GM12878 (cell line): ENCODE measurements around the gene SNX13. TPM values are rescaled to one million over a fixed set of nuclear protein-coding genes. Genes with fewer than 3 reads are reported as not detected.

Source experiments
- ATAC-seq: fragments of 200-7000 bp; cut with Tn5 transposase; 3 replicates; pipeline ENCODE4 v1.9.1; 2020; ENCODE audit warnings: mild to moderate bottlenecking, moderate library complexity
- BruUV-seq: library from RNA; stranded (reverse); fragments of 400-500 nt; replicated peaks from 2 replicates; lab custom pipeline; 2021; lab: Mats Ljungman, UMichigan
- CTCF ChIA-PET: fragments of 300-600 bp; sonication (Branson Sonifier 250); formaldehyde crosslinking; extraction: SDS; loops from one replicate; lab custom pipeline; 2021; ENCODE audit warnings: inconsistent platforms; lab: Yijun Ruan, JAX
- POLR2A ChIA-PET: fragments of 350-600 bp; formaldehyde crosslinking; extraction: SDS; loops from one replicate; lab custom pipeline; 2021; ENCODE audit warnings: inconsistent platforms; lab: Charles Lee
- RAD21 ChIA-PET: fragments of 300-600 bp; sonication (Branson Sonifier 250); formaldehyde crosslinking; loops from one replicate; lab custom pipeline; 2023; ENCODE audit warnings: antibody characterized with exemption; ENCODE audit not compliant: unreplicated experiment; lab: Charles Lee
- SMC1A ChIA-PET: fragments of 300-600 bp; sonication (Branson Sonifier 250); formaldehyde crosslinking; loops from one replicate; lab custom pipeline; 2023; ENCODE audit not compliant: unreplicated experiment, uncharacterized antibody; lab: Charles Lee
- DNase-seq: peaks from one replicate; pipeline ENCODE4 v3.0.0-alpha.2; 2011; ENCODE audit warnings: low read depth, low spot score
- FAIRE-seq: peaks from 3 replicates; lab custom pipeline; 2011; peaks lifted over from hg19 to GRCh38; lab: Jason Lieb, UNC
- H2AFZ ChIP-seq: 2 replicates; pipeline ENCODE4 v1.6.0; 2011; ENCODE audit warnings: low read depth, low read length, control low read depth; ENCODE audit not compliant: control insufficient read depth
- H3K27ac ChIP-seq: 2 replicates; pipeline ENCODE4 v1.5.1; 2011; ENCODE audit warnings: control low read depth; ENCODE audit not compliant: control insufficient read depth, insufficient read depth
- H3K27me3 ChIP-seq, 2 experiments: replicated peaks in 1 of 2; 2 replicates each; pipeline versions ENCODE4 v1.6.0 to v1.6.1; 2011; ENCODE audit warnings: low read length in 1 of 2; ENCODE audit not compliant: control insufficient read depth in 2 of 2, insufficient read depth in 2 of 2
- H3K36me3 ChIP-seq, 2 experiments: 2 replicates each; pipeline ENCODE4 v1.5.1; 2011; ENCODE audit warnings: low read length in 1 of 2; ENCODE audit not compliant: control insufficient read depth in 2 of 2, insufficient read depth in 2 of 2
- H3K4me1 ChIP-seq: 2 replicates; pipeline ENCODE4 v1.6.1; 2011; ENCODE audit warnings: mild to moderate bottlenecking, low read length, moderate library complexity, mixed read lengths; ENCODE audit not compliant: control insufficient read depth, insufficient read depth
- H3K4me2 ChIP-seq: 2 replicates; pipeline ENCODE4 v1.6.0; 2011; ENCODE audit warnings: control low read depth; ENCODE audit not compliant: control insufficient read depth, insufficient read depth
- H3K4me3 ChIP-seq: fragments of 200-600 bp; sonication (generic); 2 replicates; pipeline ENCODE4 v1.5.1; 2016
- H3K79me2 ChIP-seq: 2 replicates; pipeline ENCODE4 v1.6.0; 2011; ENCODE audit warnings: low read length; ENCODE audit not compliant: control insufficient read depth, insufficient read depth
- H3K9ac ChIP-seq: 2 replicates; pipeline ENCODE4 v1.8.0; 2011; ENCODE audit warnings: low read length, control low read depth, mixed read lengths; ENCODE audit not compliant: control insufficient read depth, insufficient read depth
- H3K9me3 ChIP-seq: replicated peaks from 3 replicates; pipeline ENCODE4 v1.5.1; 2011; ENCODE audit warnings: mild to moderate bottlenecking, low read length; ENCODE audit not compliant: control insufficient read depth, insufficient read depth
- H4K20me1 ChIP-seq: 2 replicates; pipeline ENCODE4 v1.6.0; 2011; ENCODE audit not compliant: control insufficient read depth, insufficient read depth
- BCLAF1 ChIP-seq: fragments of 450-650 bp; IDR thresholded peaks from 2 replicates; pipeline ENCODE4 v1.6.1; 2017; ENCODE audit warnings: antibody characterized with exemption, mild to moderate bottlenecking, moderate library complexity
- BHLHE40 ChIP-seq, 2 experiments: fragments of 450-650 bp in 1 of 2; IDR thresholded peaks; 2 replicates each; pipeline ENCODE4 v1.6.1; 2011 to 2017; ENCODE audit warnings: low read depth in 2 of 2, borderline replicate concordance in 1 of 2, improper control_type of control experiment in 1 of 2, low read length in 1 of 2, mild to moderate bottlenecking in 1 of 2
- CEBPZ ChIP-seq: fragments of 150-350 bp; IDR thresholded peaks from 2 replicates; pipeline ENCODE4 v1.6.1; 2016; ENCODE audit warnings: low read depth, low read length
- ETV6 ChIP-seq, 2 experiments: fragments of 450-650 bp in 1 of 2; IDR thresholded peaks in 1 of 2; conservative IDR thresholded peaks in 1 of 2; 2 replicates each; pipeline ENCODE4 v1.6.1; 2014; ENCODE audit warnings: antibody characterized with exemption in 1 of 2, borderline replicate concordance in 1 of 2, low read depth in 1 of 2, mild to moderate bottlenecking in 1 of 2, moderate library complexity in 1 of 2
- EZH2 ChIP-seq: IDR thresholded peaks from 2 replicates; pipeline ENCODE4 v1.6.1; 2012; ENCODE audit warnings: low read depth, mild to moderate bottlenecking, control low read depth, inconsistent platforms, low read length, borderline replicate concordance; ENCODE audit not compliant: control insufficient read depth
- GATAD2B ChIP-seq: fragments of 450-650 bp; conservative IDR thresholded peaks from 2 replicates; pipeline ENCODE4 v1.6.1; 2017; ENCODE audit warnings: low read depth, mild to moderate bottlenecking, moderate library complexity
- HCFC1 ChIP-seq: fragments of 150-350 bp; IDR thresholded peaks from 2 replicates; pipeline ENCODE4 v1.6.1; 2014; ENCODE audit warnings: low read length
- KLF5 ChIP-seq: fragments of 450-650 bp; IDR thresholded peaks from 2 replicates; pipeline ENCODE4 v1.6.1; 2014; ENCODE audit warnings: mild to moderate bottlenecking; ENCODE audit not compliant: partially characterized antibody
- MXI1 ChIP-seq: fragments of 150-350 bp; IDR thresholded peaks from 2 replicates; pipeline ENCODE4 v1.6.1; 2011; ENCODE audit warnings: low read depth, mild to moderate bottlenecking, inconsistent platforms, low read length, improper control_type of control experiment
- NFYA ChIP-seq: IDR thresholded peaks from 2 replicates; pipeline ENCODE4 v1.6.1; 2011; ENCODE audit warnings: low read depth, mild to moderate bottlenecking, low read length, improper control_type of control experiment, borderline replicate concordance
- NKRF ChIP-seq: fragments of 450-650 bp; conservative IDR thresholded peaks from 2 replicates; pipeline ENCODE4 v1.6.1; 2017; ENCODE audit warnings: mild to moderate bottlenecking, moderate library complexity
- RB1 ChIP-seq: fragments of 450-650 bp; formaldehyde crosslinking; IDR thresholded peaks from 2 replicates; pipeline ENCODE4 v1.6.1; 2017; ENCODE audit warnings: mild to moderate bottlenecking, borderline replicate concordance
- SREBF2 ChIP-seq: IDR thresholded peaks from 2 replicates; pipeline ENCODE4 v1.6.1; 2012; ENCODE audit warnings: mild to moderate bottlenecking, low read length
- STAT1 ChIP-seq: fragments of 450-650 bp; conservative IDR thresholded peaks from 2 replicates; pipeline ENCODE4 v1.6.1; 2014; ENCODE audit warnings: antibody characterized with exemption, mild to moderate bottlenecking
- TBL1XR1 ChIP-seq: IDR thresholded peaks from 2 replicates; pipeline ENCODE4 v1.6.1; 2012; ENCODE audit warnings: low read depth, low read length, improper control_type of control experiment
- YBX1 ChIP-seq: fragments of 450-650 bp; IDR thresholded peaks from 2 replicates; pipeline ENCODE4 v1.6.1; 2016; ENCODE audit warnings: antibody characterized with exemption
- ZBED1 ChIP-seq: IDR thresholded peaks from 2 replicates; pipeline ENCODE4 v1.6.1; 2016; ENCODE audit warnings: borderline replicate concordance
- WGBS: methylation state at CpG from one replicate; pipeline ENCODE4 v1.1.6; 2016; ENCODE audit warnings: low lambda C conversion rate; ENCODE audit not compliant: insufficient replicate concordance, insufficient coverage; ENCODE audit errors: missing lambda C conversion rate; 5-methylcytosine and 5-hydroxymethylcytosine counted together
- in situ Hi-C: fragments of 300-500 bp; cut with MboI; formaldehyde crosslinking; loops from 9 replicates; pipeline ENCODE4 v1.14.3; 2018; ENCODE audit warnings: mixed read lengths
- intact Hi-C: fragments of 100-400 bp; cut with micrococcal nuclease; formaldehyde crosslinking; loops from one replicate; pipeline ENCODE4 v1.14.2; 2022; ENCODE audit not compliant: unreplicated experiment
- polyA plus RNA-seq, 11 experiments: library from polyadenylated mRNA; depleted of rRNA in 4 of 11; unstranded in 6 of 11; stranded (reverse) in 5 of 11; fragments of >200 nt; fragmentation: Nextera tagmentation in 4 of 11; fragmentation: Illumina TruSeq in 1 of 11; extraction: Ambion mirVana in 4 of 11; extraction: Trizol in 1 of 11; gene quantifications; 1 replicate in 1 of 11; 2 replicates in 10 of 11; pipeline versions ENCODE4 v1.2.1 to v1.2.3, GENCODE V29; 2011 to 2016; ENCODE audit warnings: inconsistent platforms in 2 of 11, missing spikeins in 2 of 11, low read depth in 1 of 11
- total RNA-seq, 4 experiments: library from RNA; depleted of rRNA in 3 of 4; stranded (reverse); fragments of >200 nt in 3 of 4; fragmentation: Illumina TruSeq in 1 of 4; extraction: Trizol in 1 of 4; gene quantifications; 2 replicates each; pipeline versions ENCODE4 v1.2.1 to v1.2.3, GENCODE V29; 2013 to 2021

SNX13 gene
- total and polyA plus RNA-seq, 10 of the 15 experiments (the other 5 are each of a cell fraction or from before 2014, with no cell fraction given), result 2.2 to 17.1 (median 11.9) TPM

- Histone ChIP-seq H3K9me3 (no peaks in the 10 kb centered on the region), H3K4me1 (peaks cover 23% of the 10 kb centered on the region), H3K9ac (no peak overlapping the region), H3K36me3 (no peaks in the 10 kb centered on the region), H3K27ac (no peak overlapping the region), H3K79me2 (peaks cover 29% of the 10 kb centered on the region), H3K4me2 (no peak overlapping the region), H4K20me1 (no peaks in the 10 kb centered on the region), H2AFZ (no peak overlapping the region), H3K27me3 (no peaks in the 10 kb centered on the region), H3K4me3 (no peak overlapping the region)
- FAIRE-seq (no peak), ATAC-seq (no peak), DNase-seq (no peak)
- no TSS peak for BruUV-seq
- POLR2A ChIA-PET, result interaction anchor here (1.6 kb wide), 1 partner anchor 12 kb away, joined by 4 read pairs; no protein-coding TSS in a partner anchor
- in situ Hi-C loops, result no loop called here
- 96% methylated on average over 1 of the region's 1 CpG for WGBS
- TF ChIP-seq TBL1XR1, result no peak
- TF ChIP-seq HCFC1, result no peak
- no peak for TF ChIP-seq SREBF2
- TF ChIP-seq STAT1, result no peak
- no peak for TF ChIP-seq EZH2
- no peak for TF ChIP-seq KLF5
- no peak for TF ChIP-seq RB1
- TF ChIP-seq BHLHE40 (IDR thresholded peaks at IDR 0.05; ENCODE audit: borderline replicate concordance in 1 of 2, low read depth in 2 of 2, low read length in 1 of 2), result no peak
- TF ChIP-seq CEBPZ, result no peak
- TF ChIP-seq BCLAF1, result no peak
- no peak for TF ChIP-seq GATAD2B
- TF ChIP-seq MXI1, result no peak
- TF ChIP-seq NKRF, result no peak
- no peak for TF ChIP-seq ZBED1
- TF ChIP-seq YBX1, result no peak
- no peak for TF ChIP-seq NFYA
- no peak for TF ChIP-seq ETV6 (conservative IDR thresholded peaks at IDR 0.05 in 1 of 2, IDR thresholded peaks at IDR 0.05 in 1 of 2; ENCODE audit: borderline replicate concordance in 1 of 2, low read depth in 1 of 2)
- SMC1A ChIA-PET, result interaction anchor here (1.7 kb wide), 1 partner anchor 22 kb away, joined by 6 read pairs; no protein-coding TSS in a partner anchor
- RAD21 ChIA-PET, result interaction anchor here (0.7 kb wide), 1 partner anchor 159 kb away, joined by 3 read pairs; no protein-coding TSS in a partner anchor
- CTCF ChIA-PET, result interaction anchor here (0.6 to 1.0 kb wide), 2 partner anchors 140 to 161 kb away, joined by 3 to 4 read pairs; no protein-coding TSS in a partner anchor
- intact Hi-C loops, result no loop called here
Measured at GRCh38 chr7:17931069-17931468, 9.2 kb downstream of the SNX13 start.
